A549 (cell line): ENCODE results near the gene OSBPL6. TPM values are rescaled to one million over a fixed set of nuclear protein-coding genes. Genes with fewer than 3 reads are reported as not detected.

Experiments
- ATAC-seq, 2 experiments: fragments of 200-7000 bp in 1 of 2; fragments of >200 bp in 1 of 2; cut with Nextera tagmentation in 1 of 2; cut with Tn5 transposase in 1 of 2; 3 replicates each; pipeline versions ENCODE4 v1.8.0 to v1.9.1; 2018 to 2020; ENCODE audit warnings: mild to moderate bottlenecking in 1 of 2, moderate library complexity in 1 of 2
- CTCF ChIA-PET: fragments of 300-600 bp; sonication (Branson Sonifier 250); formaldehyde crosslinking; extraction: SDS; loops from one replicate; lab custom pipeline; 2021; ENCODE audit warnings: antibody characterized with exemption, inconsistent platforms; lab: Yijun Ruan, JAX
- POLR2A ChIA-PET: fragments of 350-600 bp; formaldehyde crosslinking; extraction: SDS; loops from one replicate; lab custom pipeline; 2021; ENCODE audit warnings: antibody characterized with exemption, inconsistent platforms; lab: Yijun Ruan, JAX
- DNase-seq, 2 experiments: peaks; one replicate each; pipeline versions ENCODE4 v3.0.0 to v3.0.0-alpha.2; 2011 to 2016; ENCODE audit warnings: low read depth in 1 of 2, low spot score in 1 of 2
- FAIRE-seq: peaks from 2 replicates; lab custom pipeline; 2011; peaks lifted over from hg19 to GRCh38; lab: Jason Lieb, UNC
- H3K27ac ChIP-seq, 2 experiments: fragments of >200 bp; sonication (Bioruptor Twin); formaldehyde crosslinking; 3 replicates each; pipeline ENCODE4 v1.5.1; 2016 to 2017
- H3K4me1 ChIP-seq: fragments of >200 bp; sonication (Bioruptor Twin); formaldehyde crosslinking; 3 replicates; pipeline ENCODE4 v1.6.1; 2016
- H3K4me2 ChIP-seq: fragments of >200 bp; sonication (Bioruptor Twin); formaldehyde crosslinking; 3 replicates; pipeline ENCODE4 v1.6.1; 2016
- H3K4me3 ChIP-seq: fragments of >200 bp; sonication (Bioruptor Twin); formaldehyde crosslinking; 3 replicates; pipeline ENCODE4 v1.5.1; 2016
- H3K9me3 ChIP-seq: fragments of >200 bp; sonication (Bioruptor Twin); formaldehyde crosslinking; 3 replicates; pipeline ENCODE4 v1.6.1; 2016
- BCL3 ChIP-seq: fragments of >200 bp; sonication (Bioruptor Twin); formaldehyde crosslinking; IDR thresholded peaks from 3 replicates; pipeline ENCODE4 v1.6.1; 2016
- CBX2 ChIP-seq: fragments of 200-600 bp; sonication (generic); IDR thresholded peaks from 2 replicates; pipeline ENCODE4 v1.6.1; 2016; ENCODE audit warnings: low read depth, mild to moderate bottlenecking, borderline replicate concordance
- E2F6 ChIP-seq: IDR thresholded peaks from 2 replicates; pipeline ENCODE4 v1.6.1; 2012; ENCODE audit warnings: low read depth, borderline replicate concordance
- EHF ChIP-seq: fragments of 250-450 bp; sonication (Bioruptor Pico); IDR thresholded peaks from 2 replicates; pipeline ENCODE4 v1.5.0; 2020; ENCODE audit warnings: mild to moderate bottlenecking
- FOXS1 ChIP-seq: fragments of 250-450 bp; sonication (Bioruptor Pico); IDR thresholded peaks from 2 replicates; pipeline ENCODE4 v1.5.0; 2020; ENCODE audit warnings: mild to moderate bottlenecking, moderate library complexity
- GATA3 ChIP-seq: IDR thresholded peaks from 2 replicates; pipeline ENCODE4 v1.6.1; 2012; ENCODE audit warnings: borderline replicate concordance
- HDAC2 ChIP-seq: fragments of 200-600 bp; sonication (generic); IDR thresholded peaks from 2 replicates; pipeline ENCODE4 v1.6.1; 2016
- HMGXB4 ChIP-seq: fragments of 250-450 bp; sonication (Bioruptor Pico); IDR thresholded peaks from 2 replicates; pipeline ENCODE4 v1.5.0; 2021; ENCODE audit warnings: mild to moderate bottlenecking, moderate library complexity, borderline replicate concordance
- HOXA7 ChIP-seq: fragments of 250-450 bp; sonication (Bioruptor Pico); IDR thresholded peaks from 2 replicates; pipeline ENCODE4 v1.5.0; 2020; ENCODE audit warnings: mild to moderate bottlenecking, moderate library complexity
- KDM1A ChIP-seq: fragments of 200-600 bp; sonication (generic); IDR thresholded peaks from 2 replicates; pipeline ENCODE4 v1.6.1; 2016; ENCODE audit warnings: low read depth, mild to moderate bottlenecking
- MAZ ChIP-seq: fragments of 150-350 bp; IDR thresholded peaks from 2 replicates; pipeline ENCODE4 v1.6.1; 2014; ENCODE audit warnings: antibody characterized with exemption, low read depth, low read length, borderline replicate concordance
- MYC ChIP-seq: IDR thresholded peaks from 2 replicates; pipeline ENCODE4 v1.6.1; 2012; ENCODE audit warnings: mild to moderate bottlenecking, inconsistent platforms, low read length, improper control_type of control experiment, borderline replicate concordance
- NFE2L2 ChIP-seq: fragments of 150-350 bp; conservative IDR thresholded peaks from 2 replicates; pipeline ENCODE4 v1.6.1; 2014; ENCODE audit warnings: low read length
- NPAS2 ChIP-seq: fragments of 250-450 bp; sonication (Bioruptor Pico); IDR thresholded peaks from 2 replicates; pipeline ENCODE4 v1.8.0; 2022; ENCODE audit warnings: mild to moderate bottlenecking, moderate library complexity, borderline replicate concordance
- PHF8 ChIP-seq: fragments of 200-600 bp; sonication (generic); IDR thresholded peaks from 2 replicates; pipeline ENCODE4 v1.6.1; 2016; ENCODE audit warnings: low read depth, mild to moderate bottlenecking, antibody characterized with exemption, moderate library complexity, borderline replicate concordance
- POLR2A ChIP-seq: IDR thresholded peaks from 2 replicates; pipeline ENCODE4 v1.6.1; 2012; ENCODE audit warnings: mild to moderate bottlenecking, low read length
- RARB ChIP-seq: fragments of 250-450 bp; sonication (Bioruptor Pico); IDR thresholded peaks from 2 replicates; pipeline ENCODE4 v1.8.0; 2021; ENCODE audit warnings: mild to moderate bottlenecking, moderate library complexity
- RCOR1 ChIP-seq: fragments of 150-350 bp; IDR thresholded peaks from 2 replicates; pipeline ENCODE4 v1.6.1; 2014; ENCODE audit warnings: antibody characterized with exemption, low read length, low read depth
- RNF2 ChIP-seq: fragments of 200-600 bp; sonication (generic); IDR thresholded peaks from 2 replicates; pipeline ENCODE4 v1.6.1; 2016; ENCODE audit warnings: low read depth, mild to moderate bottlenecking, antibody characterized with exemption, moderate library complexity, borderline replicate concordance
- SMC3 ChIP-seq: fragments of >200 bp; sonication (Bioruptor Twin); formaldehyde crosslinking; IDR thresholded peaks from 3 replicates; pipeline ENCODE4 v1.6.1; 2018; ENCODE audit warnings: inconsistent platforms
- SREBF2 ChIP-seq: fragments of 450-650 bp; IDR thresholded peaks from 2 replicates; pipeline ENCODE4 v1.6.1; 2014; ENCODE audit warnings: mild to moderate bottlenecking, moderate library complexity
- USF2 ChIP-seq: fragments of 450-650 bp; IDR thresholded peaks from 2 replicates; pipeline ENCODE4 v1.6.1; 2014; ENCODE audit warnings: antibody characterized with exemption
- WGBS: methylation state at CpG from one replicate; pipeline ENCODE4 v1.1.6; 2017; ENCODE audit errors: missing lambda C conversion rate; 5-methylcytosine and 5-hydroxymethylcytosine counted together
- polyA plus RNA-seq, 4 experiments: library from polyadenylated mRNA; depleted of rRNA in 3 of 4; stranded (reverse); fragments of >200 nt; fragmentation: RNase III in 1 of 4; extraction: RNeasy Plus Mini Kit Qiagen cat#74134 plus additional on column Dnase treatment in 1 of 4; gene quantifications; 2 replicates in 3 of 4; 3 replicates in 1 of 4; pipeline ENCODE4 v1.2.3, GENCODE V29; 2011 to 2017

Gene OSBPL6
- polyA plus RNA-seq, 2 of the 4 experiments (the other 2 are of a cell fraction), result 2.9 to 8.2 TPM

GRCh38 chr2:178191511-178191910 lies 2.8 kb upstream of the OSBPL6 start:
- no peak overlapping the region for H3K4me3 ChIP-seq
- H3K9me3 ChIP-seq, result no peaks in the 10 kb centered on the region
- no peak for ATAC-seq
- H3K4me1 ChIP-seq, result peaks cover 14% of the 10 kb centered on the region
- H3K4me2 ChIP-seq, result no peak overlapping the region
- DNase-seq, result no peak
- WGBS, result 78% methylated on average over 2 of the region's 2 CpGs
- FAIRE-seq, result no peak
- TF ChIP-seq NPAS2 (no peak), RCOR1 (no peak), RNF2 (no peak), HOXA7 (CRISPR knock-in tag) (no peak), GATA3 (no peak)
- POLR2A ChIA-PET, result no interaction called here
- CTCF ChIA-PET, result interaction anchor here (0.6 kb wide), 2 partner anchors 15 to 203 kb away, joined by 3 read pairs; no protein-coding TSS in a partner anchor
- no peak overlapping the region for H3K27ac ChIP-seq

GRCh38 chr2:178193496-178193822 lies 853 bp upstream of the OSBPL6 start:
- Histone ChIP-seq H3K4me3 (peak overlapping the region; percentile 78), H3K9me3 (no peaks in the 10 kb centered on the region), H3K4me2 (peak overlapping the region; percentile 88), H3K27ac (peak overlapping the region; percentile 71 to 93), H3K4me1 (peaks cover 14% of the 10 kb centered on the region)
- ChIA-PET POLR2A (no interaction called here), CTCF (interaction anchor here (0.6 to 1.4 kb wide), 2 partner anchors 221 to 232 kb away, joined by 3 to 7 read pairs; no protein-coding TSS in a partner anchor)
- DNase-seq (peak in 1 of 2 experiments; percentile 46), ATAC-seq (peak; percentile 20 to 41; a peak in 5 of 6 replicates), FAIRE-seq (no peak)
- 3% methylated on average over 7 of the region's 10 CpGs for WGBS
- TF ChIP-seq KDM1A, result no peak
- TF ChIP-seq SMC3, result no peak
- no peak for TF ChIP-seq CBX2
- TF ChIP-seq BCL3, result no peak
- no peak for TF ChIP-seq MAZ

- H3K4me3 ChIP-seq, result peak overlapping the region; percentile 78
- ChIA-PET CTCF (interaction anchor here (0.9 to 1.6 kb wide), 4 partner anchors 10 to 220 kb away, joined by 3 to 4 read pairs (median 4); no protein-coding TSS in a partner anchor), POLR2A (interaction anchor here (0.6 to 1.5 kb wide), 5 partner anchors 15 to 256 kb away, joined by 3 to 10 read pairs (median 4); partner anchors contain the start of genes PJVK and PRKRA)
- H3K4me1 ChIP-seq, result peaks cover 14% of the 10 kb centered on the region
- ATAC-seq (peak; percentile 64 to 68), FAIRE-seq (no peak), DNase-seq (peak in 1 of 2 experiments; percentile 58)
- no peaks in the 10 kb centered on the region for H3K9me3 ChIP-seq
- 0% methylated on average over 3 of the region's 83 CpGs for WGBS
- H3K4me2 ChIP-seq, result peak overlapping the region; percentile 88
- TF ChIP-seq MYC (no peak; the same call in 1 of the 2 replicates), E2F6 (0 out of 2 replicates have a peak, but pooled peaks have one; percentile 12), HOXA7 (CRISPR knock-in tag) (no peak), SREBF2 (no peak)
- H3K27ac ChIP-seq, result peak overlapping the region; percentile 73 to 93
Observed at GRCh38 chr2:178194600-178195389, 483 bp downstream of the OSBPL6 start.

- ChIA-PET POLR2A (interaction anchor here (0.6 to 1.5 kb wide), 6 partner anchors 14 to 255 kb away, joined by 3 to 10 read pairs (median 4); partner anchors contain the start of genes PJVK and PRKRA), CTCF (interaction anchor here (0.9 to 1.6 kb wide), 4 partner anchors 10 to 219 kb away, joined by 3 to 4 read pairs (median 4); no protein-coding TSS in a partner anchor)
- no peak for FAIRE-seq
- WGBS, result 29% methylated on average over 13 of the region's 14 CpGs
- DNase-seq, result peak in 1 of 2 experiments; percentile 48
- ATAC-seq, result no peak
- peak overlapping the region; percentile 78 for H3K4me3 ChIP-seq
- H3K4me1 ChIP-seq, result peaks cover 14% of the 10 kb centered on the region
- H3K9me3 ChIP-seq, result no peaks in the 10 kb centered on the region
- peak overlapping the region; percentile 73 to 93; a peak in 5 of 6 replicates for H3K27ac ChIP-seq
- H3K4me2 ChIP-seq, result peak overlapping the region; percentile 88
- TF ChIP-seq EHF (CRISPR knock-in tag), result no peak
- no peak for TF ChIP-seq USF2
- no peak for TF ChIP-seq NFE2L2
- no peak for TF ChIP-seq GATA3
- no peak for TF ChIP-seq SMC3
- no peak for TF ChIP-seq POLR2A
- TF ChIP-seq E2F6, result no peak
- no peak for TF ChIP-seq HMGXB4 (CRISPR knock-in tag)
- TF ChIP-seq HDAC2, result no peak
- no peak for TF ChIP-seq PHF8
- TF ChIP-seq FOXS1 (CRISPR knock-in tag), result no peak
- no peak for TF ChIP-seq SREBF2
- no peak for TF ChIP-seq RARB
Observed at GRCh38 chr2:178195390-178196166, 1.3 kb downstream of the OSBPL6 start.
